Left ventricle myocardium inferior (tissue), 1 donor: Measurements from ENCODE around the gene FOXG1. TPM values are rescaled to one million over a fixed set of nuclear protein-coding genes. Genes with fewer than 3 reads are reported as not detected.

Experiments used
- DNase-seq: peaks from one replicate; pipeline ENCODE4 v3.0.0-alpha.2; 2020
- H3K27ac ChIP-seq: fragments of 200-600 bp; replicated peaks from 2 replicates; pipeline ENCODE4 v1.8.0; 2021
- H3K27me3 ChIP-seq: fragments of 200-600 bp; 2 replicates; pipeline ENCODE4 v1.8.0; 2021; ENCODE audit warnings: low read depth
- H3K36me3 ChIP-seq: fragments of 200-600 bp; 2 replicates; pipeline ENCODE4 v1.8.0; 2021
- H3K4me1 ChIP-seq: fragments of 200-600 bp; 2 replicates; pipeline ENCODE4 v1.8.0; 2021
- H3K4me3 ChIP-seq: fragments of 200-600 bp; 2 replicates; pipeline ENCODE4 v1.8.0; 2021; ENCODE audit warnings: mild to moderate bottlenecking, moderate library complexity
- H3K9me3 ChIP-seq: fragments of 200-600 bp; replicated peaks from 2 replicates; pipeline ENCODE4 v1.8.0; 2021
- CTCF ChIP-seq: fragments of 200-600 bp; IDR thresholded peaks from 2 replicates; pipeline ENCODE4 v1.8.0; 2021; ENCODE audit warnings: antibody characterized with exemption, mild to moderate bottlenecking, borderline replicate concordance
- intact Hi-C: fragments of 100-400 bp; cut with micrococcal nuclease; formaldehyde crosslinking; loops from one replicate; pipeline ENCODE4 v1.11.0; 2022
- total RNA-seq: library from RNA; stranded (reverse); fragmentation: NEBNext Ultra II Directional; extraction: Animal tissue kit (Norgen Biotek cat#: 25700); gene quantifications from one replicate; pipeline ENCODE4 v1.2.1, GENCODE V29; 2021
- donor health status: DM: no; HTN: yes; CAD: no; lungs with severe emphysema.

Gene FOXG1
- total RNA-seq, 1 donor from 2014 or later, result not detected

DNA sequence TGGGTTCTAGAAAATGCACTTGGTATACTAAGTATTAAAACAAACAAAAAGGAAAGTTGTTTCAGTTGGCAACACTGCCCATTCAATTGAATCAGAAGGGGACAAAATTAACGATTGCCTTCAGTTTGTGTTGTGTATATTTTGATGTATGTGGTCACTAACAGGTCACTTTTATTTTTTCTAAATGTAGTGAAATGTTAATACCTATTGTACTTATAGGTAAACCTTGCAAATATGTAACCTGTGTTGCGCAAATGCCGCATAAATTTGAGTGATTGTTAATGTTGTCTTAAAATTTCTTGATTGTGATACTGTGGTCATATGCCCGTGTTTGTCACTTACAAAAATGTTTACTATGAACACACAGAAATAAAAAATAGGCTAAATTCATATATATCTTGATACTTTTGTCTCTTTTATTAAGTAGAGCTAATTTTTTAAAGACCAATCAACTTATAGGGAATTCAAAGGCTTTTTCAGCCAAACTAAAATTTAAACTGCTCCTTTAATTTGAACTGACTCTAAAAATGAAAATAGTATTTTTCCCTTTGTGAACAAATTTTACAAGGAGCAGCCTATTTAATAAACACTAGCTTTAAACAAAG is 2.8 kb downstream of the FOXG1 start:
- no peak for DNase-seq
- no peaks in the 10 kb centered on the region for H3K9me3 ChIP-seq
- no peaks in the 10 kb centered on the region for H3K36me3 ChIP-seq
- intact Hi-C loops, result no loop called here
- H3K4me1 ChIP-seq, result peaks cover 18% of the 10 kb centered on the region
- H3K4me3 ChIP-seq, result no peak overlapping the region
- peaks cover 96% of the 10 kb centered on the region for H3K27me3 ChIP-seq
- H3K27ac ChIP-seq, result no peak overlapping the region
- TF ChIP-seq CTCF, result no peak

DNA sequence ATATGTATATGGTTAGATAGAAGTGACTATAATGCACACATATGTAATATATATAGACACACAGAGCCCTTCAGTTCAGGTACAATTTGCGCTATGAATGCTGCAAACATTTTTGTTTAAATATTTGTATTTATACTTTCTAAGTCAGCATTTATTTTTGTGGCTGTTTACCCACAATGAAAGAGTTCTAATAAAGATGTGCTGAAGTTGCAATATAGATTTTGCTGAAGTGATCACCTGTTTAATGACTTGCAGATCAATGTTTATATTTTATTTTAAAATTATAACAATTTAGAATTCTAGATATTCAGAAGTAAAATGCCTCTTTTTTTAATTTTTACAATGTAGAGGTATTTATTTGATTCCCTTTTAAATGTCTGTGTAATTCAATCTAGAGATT is 3.5 kb downstream of the FOXG1 start:
- no peak for DNase-seq
- H3K4me3 ChIP-seq, result no peak overlapping the region
- H3K27me3 ChIP-seq, result peaks cover 96% of the 10 kb centered on the region
- intact Hi-C loops, result no loop called here
- H3K27ac ChIP-seq, result no peak overlapping the region
- H3K36me3 ChIP-seq, result no peaks in the 10 kb centered on the region
- peaks cover 18% of the 10 kb centered on the region for H3K4me1 ChIP-seq
- H3K9me3 ChIP-seq, result no peaks in the 10 kb centered on the region
- TF ChIP-seq CTCF, result no peak

DNA sequence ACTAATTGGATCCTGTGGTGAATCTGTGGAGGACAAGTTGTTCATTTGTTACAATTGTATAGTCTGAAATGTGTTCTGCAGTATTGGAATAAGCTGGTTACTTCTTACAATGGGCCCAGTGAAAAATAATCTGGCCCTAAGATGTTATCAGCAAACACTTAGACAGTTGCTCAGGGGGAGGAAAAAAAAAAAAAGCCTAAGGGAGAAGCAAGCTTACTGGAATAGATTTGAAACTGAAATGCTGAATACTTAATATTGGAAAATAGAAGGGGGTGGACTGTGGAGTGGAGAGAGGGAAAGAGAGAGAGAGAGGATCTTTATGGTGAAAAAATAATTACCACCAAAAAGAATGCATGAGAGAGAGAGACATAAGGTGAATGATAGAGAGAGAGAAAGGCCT is 4.0 kb downstream of the FOXG1 start:
- no peak for TF ChIP-seq CTCF
- no peaks in the 10 kb centered on the region for H3K9me3 ChIP-seq
- H3K27me3 ChIP-seq, result peaks cover 96% of the 10 kb centered on the region

GRCh38 chr14:28771168-28771567 is 4.6 kb downstream of the FOXG1 start:
- Histone ChIP-seq H3K36me3 (no peaks in the 10 kb centered on the region), H3K27me3 (peaks cover 96% of the 10 kb centered on the region), H3K9me3 (no peaks in the 10 kb centered on the region), H3K4me3 (no peak overlapping the region), H3K27ac (no peak overlapping the region), H3K4me1 (peaks cover 8% of the 10 kb centered on the region)
- TF ChIP-seq CTCF, result no peak
- intact Hi-C loops, result no loop called here
- DNase-seq, result no peak

More for the DNA sequence above, 4.0 kb downstream of the FOXG1 start:
- Histone ChIP-seq H3K27ac (no peak overlapping the region), H3K4me3 (no peak overlapping the region), H3K4me1 (peaks cover 13% of the 10 kb centered on the region), H3K36me3 (no peaks in the 10 kb centered on the region)
- DNase-seq, result no peak
- intact Hi-C loops, result no loop called here

DNA sequence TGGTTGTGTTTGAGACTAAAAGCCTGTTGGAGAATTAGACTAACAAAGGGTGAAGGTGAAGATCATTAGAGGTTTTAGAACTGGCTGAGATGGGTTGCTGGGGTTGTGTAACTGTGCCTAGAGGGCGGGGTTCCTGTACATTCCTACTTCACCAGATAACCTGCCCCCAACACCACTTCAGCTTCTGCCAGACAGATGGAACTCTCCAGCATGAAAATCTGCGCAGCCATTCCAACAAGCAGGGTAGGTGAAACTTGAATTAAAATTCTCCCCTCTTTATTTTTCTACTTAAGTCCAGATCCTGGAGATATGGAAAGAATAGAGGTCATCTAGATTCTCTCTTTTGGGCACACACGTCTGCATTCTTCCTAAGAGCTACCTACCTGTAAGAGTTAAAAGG is 6.0 kb downstream of the FOXG1 start:
- no peaks in the 10 kb centered on the region for H3K36me3 ChIP-seq
- peaks cover 100% of the 10 kb centered on the region for H3K27me3 ChIP-seq
- TF ChIP-seq CTCF, result no peak
- H3K27ac ChIP-seq, result no peak overlapping the region
- DNase-seq, result no peak
- H3K4me1 ChIP-seq, result no peaks in the 10 kb centered on the region
- no peaks in the 10 kb centered on the region for H3K9me3 ChIP-seq
- no peak overlapping the region for H3K4me3 ChIP-seq
- intact Hi-C loops, result no loop called here
